Measurements from ENCODE around the gene AIG1.

DNA sequence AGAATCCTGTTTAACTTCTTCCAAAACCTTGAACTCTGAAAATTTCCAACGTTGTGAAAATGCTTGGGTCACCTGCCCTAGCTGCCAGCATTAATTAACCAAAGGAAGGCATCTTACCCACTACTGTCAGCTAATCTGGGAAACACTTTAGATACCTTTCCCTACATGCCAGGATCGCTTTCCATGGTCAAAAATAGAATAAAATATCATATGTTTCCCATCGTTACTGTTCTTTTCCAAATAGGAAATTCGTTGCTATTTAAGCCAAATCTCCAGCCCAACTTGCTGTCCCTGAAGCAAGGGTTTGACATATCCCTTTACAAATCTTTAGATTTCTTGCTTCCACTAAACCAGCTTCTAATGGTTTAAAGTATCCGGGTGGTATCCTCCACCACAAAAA, 157.5 kb downstream of the AIG1 start:
- no peak for TF ChIP-seq POLR2AphosphoS5 (IDR thresholded peaks at IDR 0.05; ENCODE audit: borderline replicate concordance, low read depth, low read length)
- no peak for TF ChIP-seq EZH2 (IDR thresholded peaks at IDR 0.05)

Measured in SK-N-MC (cell line).